Suppressor macrophage treated with lipopolysaccharide for 4 hours (primary cell): ENCODE results near the gene FBXL13.
"Not testable (repeated sequence)": the region's sequence is repeated elsewhere in the genome, so short reads cannot be mapped to it uniquely, and the experiment has no call there.

Experiments used
- DNase-seq: peaks from one replicate; pipeline ENCODE4 v3.0.0-alpha.2; 2020

Gene FBXL13

DNA sequence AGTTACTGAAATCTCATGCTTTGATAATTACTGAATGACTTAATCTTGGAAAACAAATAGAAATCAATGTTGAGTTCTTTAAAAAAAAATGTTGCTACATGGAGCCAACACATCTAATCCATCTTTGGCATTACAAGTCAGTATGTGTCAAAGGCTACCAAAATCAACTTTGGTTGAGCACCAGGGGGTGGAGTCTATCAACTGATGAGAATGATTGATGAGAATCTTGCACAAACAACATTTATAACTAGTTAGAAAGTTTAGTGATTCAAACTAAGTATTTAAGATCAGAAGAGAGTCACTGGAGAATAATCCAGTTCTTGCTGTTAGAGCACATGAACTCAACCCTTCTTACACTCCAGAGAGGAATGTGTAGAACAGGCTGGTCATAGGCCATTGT lies 232.3 kb downstream of the FBXL13 start:
- no peak for DNase-seq

DNA sequence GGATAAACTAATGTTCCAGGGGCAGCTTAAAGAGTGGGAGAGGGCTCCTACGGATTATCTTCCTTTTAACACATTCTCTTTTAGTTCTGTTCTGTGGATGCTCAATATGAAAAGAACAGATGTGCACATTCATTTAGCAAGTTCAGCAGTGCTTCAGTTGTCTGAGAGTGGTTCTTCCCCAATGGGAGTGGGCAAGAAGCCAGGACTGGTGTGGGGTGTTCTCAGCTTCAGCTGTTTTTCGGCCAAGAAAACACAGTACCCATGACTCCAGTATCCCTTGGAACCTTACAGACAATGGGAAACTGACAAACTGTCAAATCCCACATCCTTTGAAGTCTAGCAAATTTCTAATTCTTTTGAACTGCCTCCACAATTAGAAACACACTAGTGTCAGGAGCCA lies 233.3 kb downstream of the FBXL13 start:
- DNase-seq = peak; percentile 13

DNA sequence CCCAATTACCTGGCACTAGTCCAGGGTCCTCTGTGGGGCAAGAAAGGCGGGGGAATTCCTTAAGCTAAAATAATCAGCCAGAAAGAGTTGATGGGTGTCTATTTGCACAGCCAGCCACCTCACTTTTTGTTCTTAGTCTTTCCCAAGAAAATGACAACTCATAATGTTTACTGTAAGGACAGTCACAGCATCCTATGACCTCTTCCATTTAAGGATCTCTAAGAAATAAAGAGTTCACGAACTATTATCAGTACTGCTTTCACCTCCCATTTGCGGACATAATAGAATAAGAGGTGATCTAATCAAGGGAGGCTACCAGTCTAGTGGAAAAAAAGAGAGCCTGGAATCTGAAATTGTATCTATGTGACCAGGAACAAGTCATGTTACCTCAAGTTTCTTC lies 234.2 kb downstream of the FBXL13 start:
- peak; percentile 47 for DNase-seq

DNA sequence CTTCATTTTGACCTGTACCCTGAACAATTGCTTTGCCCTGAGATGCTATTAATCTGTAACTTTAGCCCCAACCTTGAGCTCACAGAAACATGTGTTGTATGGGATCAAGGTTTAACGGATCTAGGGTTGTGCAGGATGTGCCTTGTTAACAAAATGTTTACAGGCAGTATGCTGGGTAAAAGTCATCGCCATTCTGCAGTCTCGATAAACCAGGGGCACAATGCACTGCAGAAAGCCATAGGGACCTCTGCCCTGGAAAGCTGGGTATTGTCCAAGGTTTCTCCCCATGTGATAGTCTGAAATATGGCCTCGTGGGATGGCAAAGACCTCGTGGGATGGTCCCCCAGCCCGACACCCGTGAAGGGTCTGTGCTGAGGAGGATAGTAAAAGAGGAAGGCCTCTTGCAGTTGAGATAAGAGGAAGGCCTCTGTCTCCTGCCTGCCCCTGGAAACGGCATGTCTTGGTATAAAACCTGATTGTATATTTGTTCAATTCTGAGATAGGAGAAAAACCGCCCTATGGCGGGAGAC lies 236.0 kb downstream of the FBXL13 start:
- not testable (repeated sequence) for DNase-seq

DNA sequence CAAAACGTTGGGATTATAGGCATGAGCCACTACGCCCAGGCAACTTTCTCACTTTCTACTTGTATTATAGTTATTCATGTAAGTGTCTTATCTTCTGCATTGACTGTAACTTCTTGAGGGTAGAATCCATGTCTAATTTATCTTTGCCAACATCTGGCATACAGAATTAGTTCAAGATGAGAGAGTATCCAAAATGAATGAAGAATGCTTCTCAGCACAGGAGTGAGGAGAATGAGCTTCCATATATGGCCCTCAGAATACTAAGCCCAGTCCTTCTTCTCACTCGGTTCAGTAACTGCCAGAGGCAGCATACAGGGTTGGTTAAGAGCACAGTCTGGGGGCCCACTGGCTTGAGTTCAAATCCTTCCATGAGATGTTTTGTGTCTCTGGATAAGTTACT lies 236.8 kb downstream of the FBXL13 start:
- no peak for DNase-seq

DNA sequence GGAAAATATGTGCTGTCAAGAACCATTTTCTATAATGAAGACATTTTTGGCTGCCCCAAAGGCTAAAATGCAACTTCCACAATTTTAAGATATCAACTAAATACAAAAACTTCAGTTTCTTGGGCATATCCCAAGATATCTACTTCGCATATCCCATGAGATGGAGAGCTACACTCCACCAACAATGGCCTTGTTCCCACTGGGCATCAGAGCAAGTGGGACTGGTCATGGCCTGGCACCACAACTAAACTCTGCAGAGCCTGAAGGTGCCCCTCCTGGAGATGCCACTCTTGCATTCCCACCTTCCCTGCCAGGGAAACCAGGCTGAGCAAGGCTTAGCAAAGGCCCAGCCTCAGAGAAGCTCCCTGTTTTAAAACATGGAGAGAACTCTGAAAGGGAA lies 237.6 kb downstream of the FBXL13 start:
- DNase-seq = no peak

DNA sequence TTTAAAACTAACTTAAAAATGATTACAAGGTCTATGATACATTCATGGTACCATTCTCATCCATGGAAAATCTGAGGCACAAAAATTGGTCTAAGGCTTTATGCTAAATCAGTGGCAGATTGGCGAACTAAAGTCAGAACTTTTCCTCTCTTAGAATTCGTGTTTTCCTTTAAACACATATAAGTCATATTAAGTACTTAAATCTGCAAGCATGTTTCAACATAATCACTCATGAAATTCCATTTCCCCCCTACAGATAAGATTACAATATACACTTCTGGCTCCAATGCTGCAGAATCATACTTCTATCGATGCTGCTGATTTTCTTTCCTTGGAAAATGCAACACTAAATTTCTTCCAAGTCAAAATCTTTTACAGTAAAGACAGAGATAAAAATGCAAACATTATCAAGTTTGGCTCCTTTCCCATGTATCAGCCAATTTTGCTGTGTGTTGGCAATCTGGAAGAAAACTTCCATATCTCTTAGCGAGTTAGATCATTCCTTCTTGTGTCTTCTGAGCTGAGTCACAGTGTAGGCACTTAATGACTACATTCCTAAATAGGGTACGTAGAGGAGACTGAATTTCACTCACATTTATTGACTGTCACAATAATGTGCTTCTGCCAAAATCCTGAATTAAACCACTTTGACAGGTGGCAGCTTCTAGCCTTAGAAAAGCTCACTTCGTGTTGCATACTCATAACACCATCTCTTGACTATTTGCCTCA lies 238.2 kb downstream of the FBXL13 start:
- DNase-seq = peak; percentile 31

DNA sequence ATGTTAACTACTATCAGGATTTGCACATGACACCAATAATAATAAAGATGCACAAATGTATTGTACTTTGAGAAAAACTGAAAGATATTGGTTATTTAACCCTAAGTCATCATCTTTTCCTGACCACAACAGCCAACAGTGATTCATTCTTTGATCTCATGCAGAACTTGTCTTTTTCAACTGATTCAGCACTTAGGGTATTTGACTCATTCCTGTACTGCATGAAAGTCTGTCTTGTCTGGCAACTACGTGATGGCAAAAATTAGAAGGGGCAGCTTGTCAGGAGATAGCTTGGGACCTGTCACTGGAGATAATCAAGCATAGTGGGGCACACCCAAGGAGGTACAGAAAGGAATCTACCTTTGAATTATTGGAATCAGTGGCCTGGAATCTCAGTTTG lies 239.6 kb downstream of the FBXL13 start:
- peak; percentile 76 for DNase-seq

DNA sequence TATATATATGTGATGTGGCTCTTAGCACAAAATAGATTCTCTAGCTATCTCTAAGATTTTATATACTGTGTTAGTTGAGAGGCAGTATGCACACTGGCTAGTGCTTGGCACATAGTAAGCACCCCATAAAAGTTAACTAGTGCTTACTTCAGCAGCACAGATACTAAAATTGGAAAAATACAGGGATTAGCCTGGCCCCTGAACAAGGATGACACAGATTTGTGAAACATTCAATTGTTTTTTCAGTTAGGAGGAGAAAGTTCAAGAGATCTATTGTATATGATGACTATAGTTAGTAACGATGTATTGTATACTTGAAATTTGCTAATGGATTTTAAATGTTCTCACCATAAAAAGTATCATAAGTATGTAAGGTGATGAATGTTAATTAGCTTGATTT lies 240.1 kb downstream of the FBXL13 start:
- DNase-seq = no peak

DNA sequence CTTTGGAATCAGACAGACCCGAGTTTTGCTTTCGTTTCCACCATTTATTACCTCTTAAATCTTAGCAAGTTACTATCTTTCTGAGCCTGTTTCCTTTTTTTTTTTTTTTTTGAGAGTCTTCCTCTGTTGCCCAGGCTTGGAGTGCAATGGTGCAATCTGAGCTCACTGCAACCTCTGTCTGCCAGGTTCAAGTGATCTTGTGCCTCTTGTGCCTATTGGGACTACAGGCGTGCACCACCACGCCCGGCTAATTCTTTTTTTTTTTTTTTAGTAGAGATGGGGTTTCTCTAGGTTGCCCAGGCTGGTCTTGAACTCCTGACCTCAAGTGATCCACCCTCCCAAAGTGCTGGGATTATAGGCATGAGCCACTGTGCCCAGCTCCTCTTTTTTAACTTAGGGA lies 241.3 kb downstream of the FBXL13 start:
- no peak for DNase-seq

DNA sequence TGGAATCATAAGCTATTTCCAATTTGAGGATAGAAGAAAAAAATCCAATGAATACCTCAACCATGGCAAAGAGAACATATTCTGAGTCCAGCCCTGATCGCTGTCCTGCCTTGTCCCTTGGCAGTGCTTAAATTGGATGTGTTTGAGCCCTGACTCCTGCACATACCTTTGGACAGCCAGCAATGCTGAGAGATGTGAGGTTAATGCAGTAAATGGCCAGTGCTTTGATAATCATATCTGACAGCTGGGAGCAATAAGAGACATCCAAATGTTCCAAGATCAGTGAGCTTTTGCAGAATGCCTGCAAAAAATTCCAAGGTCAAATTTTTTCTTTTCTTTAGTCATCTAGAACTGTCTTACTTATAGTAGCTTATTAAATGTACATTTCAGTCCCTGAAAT lies 241.9 kb downstream of the FBXL13 start:
- no peak for DNase-seq

DNA sequence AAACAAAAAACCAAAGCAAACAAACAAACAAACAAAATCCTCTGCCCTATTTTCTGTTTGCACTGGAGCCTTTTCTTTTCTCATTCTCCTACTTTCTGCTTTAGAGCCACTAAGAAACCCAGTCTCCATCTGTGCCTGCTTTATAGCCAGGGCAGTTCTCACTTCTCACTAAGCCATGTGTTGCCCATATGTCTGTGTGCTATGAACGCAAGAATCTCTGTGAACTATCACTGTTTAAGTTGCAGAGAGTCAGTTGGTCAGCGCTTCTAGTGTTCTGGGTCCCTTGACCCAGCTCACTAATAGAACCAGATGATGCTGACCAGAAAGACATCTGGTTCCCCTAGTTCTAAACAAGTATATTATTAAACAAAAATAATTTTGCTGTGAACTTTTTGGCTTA lies 244.4 kb downstream of the FBXL13 start:
- no peak for DNase-seq

DNA sequence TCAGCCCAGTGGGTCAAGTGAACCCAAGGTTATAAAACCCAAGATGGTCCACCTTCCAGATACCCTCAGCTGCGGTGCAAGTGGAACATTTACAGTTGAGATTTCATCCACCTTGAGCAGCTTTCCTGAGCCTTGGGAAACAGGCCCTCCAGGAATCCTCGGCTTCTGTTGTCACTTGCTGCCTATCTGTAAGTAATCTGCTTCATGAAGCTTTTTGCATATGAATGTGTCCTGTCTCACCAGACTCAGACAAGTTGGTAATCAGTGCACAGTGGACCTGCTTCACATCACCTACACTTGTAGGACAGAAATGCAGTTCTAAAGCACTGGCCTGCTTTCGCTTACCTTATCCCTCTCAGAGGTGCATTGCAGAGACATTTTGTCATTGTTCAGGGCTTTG lies 245.5 kb downstream of the FBXL13 start:
- no peak for DNase-seq

DNA sequence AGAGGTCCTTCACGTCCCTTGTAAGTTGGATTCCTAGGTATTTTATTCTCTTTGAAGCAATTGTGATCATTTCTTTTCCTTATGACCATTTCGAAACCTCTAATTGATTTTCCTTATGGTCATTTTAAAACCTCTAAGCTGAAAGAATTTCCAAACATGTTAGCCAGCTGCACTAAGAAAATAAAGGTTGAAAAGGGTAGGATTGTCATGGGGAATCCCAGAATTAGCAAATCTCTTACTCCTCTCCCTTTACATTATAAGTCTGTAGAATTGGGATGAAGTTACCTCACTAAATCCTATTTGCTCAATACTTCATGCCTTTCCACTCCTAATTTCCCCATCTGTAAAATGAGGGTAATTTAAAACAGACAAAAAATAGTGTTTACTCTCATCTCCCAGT lies 246.3 kb downstream of the FBXL13 start:
- DNase-seq = peak; percentile 32

DNA sequence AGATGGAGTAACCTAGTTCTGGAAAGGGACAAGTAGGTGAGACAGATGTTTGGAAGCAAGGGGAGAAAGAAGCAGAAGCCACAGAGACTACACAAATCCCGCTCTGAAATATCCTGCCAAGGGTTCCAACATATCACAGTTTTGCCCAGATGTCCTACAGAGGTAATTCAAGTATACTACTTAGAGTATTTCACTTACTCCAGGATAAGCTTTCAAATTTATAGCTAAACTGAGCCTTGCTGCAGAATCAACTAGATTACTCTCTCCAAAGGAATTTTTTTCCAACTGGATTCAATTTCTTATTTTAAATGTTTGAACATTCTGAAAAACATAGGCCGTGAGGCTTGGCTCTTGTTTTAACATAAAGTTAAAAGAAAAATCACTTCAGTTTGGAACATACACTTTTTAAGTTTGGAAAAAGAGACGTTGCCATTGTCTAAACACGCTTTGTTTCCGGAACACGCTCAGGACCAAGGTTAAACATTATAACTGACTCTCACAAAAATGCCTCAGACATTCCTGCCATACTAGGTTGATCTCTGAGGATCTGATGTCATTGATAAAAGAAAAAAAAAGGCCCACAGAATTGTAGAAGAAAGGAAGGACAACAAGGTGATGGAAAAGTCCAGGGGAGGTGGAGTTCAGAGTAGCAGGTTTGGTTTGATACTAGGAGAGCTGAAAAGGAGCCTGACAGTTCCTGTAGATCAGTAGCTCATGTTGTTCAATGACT lies 251.0 kb downstream of the FBXL13 start:
- DNase-seq = no peak

DNA sequence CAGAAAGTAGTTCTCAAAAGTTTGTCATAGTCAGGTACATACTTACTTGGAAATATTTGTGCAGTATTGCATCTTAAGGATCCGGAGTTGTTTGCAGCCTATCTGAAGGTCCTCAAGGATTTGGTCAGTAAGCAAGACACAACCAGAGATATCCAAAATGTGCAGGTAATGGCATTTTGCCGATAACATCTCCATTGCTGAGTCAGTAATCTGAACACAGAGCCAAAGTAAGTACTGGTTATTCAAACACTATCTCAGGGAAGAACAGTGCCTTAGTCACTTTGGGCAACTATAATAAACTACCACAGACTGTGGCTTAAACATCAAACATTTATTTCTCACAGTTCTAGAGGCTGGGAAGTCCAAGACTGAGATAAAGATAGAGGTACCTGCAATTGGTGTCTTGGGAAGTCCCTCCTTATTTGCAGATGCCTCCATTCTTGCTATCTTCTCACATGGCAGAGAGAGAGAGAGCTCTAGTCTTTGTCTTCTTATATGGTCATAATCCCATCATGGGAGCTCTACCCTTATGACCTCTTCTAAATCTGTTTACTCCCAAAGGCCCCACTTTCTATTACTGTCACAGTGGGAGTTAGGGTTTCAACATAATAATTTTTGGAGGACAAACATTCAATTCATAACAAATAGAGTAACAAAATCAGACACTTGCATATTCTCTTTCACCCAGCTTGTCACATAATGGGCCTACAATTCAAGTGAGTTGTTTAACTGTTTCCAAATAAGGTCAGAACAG lies 252.4 kb downstream of the FBXL13 start:
- DNase-seq = no peak

DNA sequence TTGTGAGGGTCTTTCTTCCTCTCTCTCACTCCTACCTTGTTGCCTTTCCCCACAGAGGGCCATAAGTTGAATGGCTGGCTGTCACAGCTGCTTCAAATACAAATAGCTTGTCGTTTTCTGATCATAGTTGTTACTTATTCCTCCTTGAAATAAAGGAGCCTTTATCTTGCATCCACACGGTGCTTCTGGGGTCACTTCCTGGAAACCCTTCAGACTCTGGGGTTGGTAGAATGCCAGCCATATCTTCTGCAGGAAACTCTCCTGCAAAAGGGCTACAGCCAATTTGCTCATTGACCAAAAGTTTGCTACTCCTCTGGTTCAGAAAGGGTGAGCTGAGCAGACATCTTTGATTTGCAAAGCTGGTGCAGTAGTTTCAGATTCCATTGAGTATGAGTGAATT lies 255.4 kb downstream of the FBXL13 start:
- DNase-seq = no peak

DNA sequence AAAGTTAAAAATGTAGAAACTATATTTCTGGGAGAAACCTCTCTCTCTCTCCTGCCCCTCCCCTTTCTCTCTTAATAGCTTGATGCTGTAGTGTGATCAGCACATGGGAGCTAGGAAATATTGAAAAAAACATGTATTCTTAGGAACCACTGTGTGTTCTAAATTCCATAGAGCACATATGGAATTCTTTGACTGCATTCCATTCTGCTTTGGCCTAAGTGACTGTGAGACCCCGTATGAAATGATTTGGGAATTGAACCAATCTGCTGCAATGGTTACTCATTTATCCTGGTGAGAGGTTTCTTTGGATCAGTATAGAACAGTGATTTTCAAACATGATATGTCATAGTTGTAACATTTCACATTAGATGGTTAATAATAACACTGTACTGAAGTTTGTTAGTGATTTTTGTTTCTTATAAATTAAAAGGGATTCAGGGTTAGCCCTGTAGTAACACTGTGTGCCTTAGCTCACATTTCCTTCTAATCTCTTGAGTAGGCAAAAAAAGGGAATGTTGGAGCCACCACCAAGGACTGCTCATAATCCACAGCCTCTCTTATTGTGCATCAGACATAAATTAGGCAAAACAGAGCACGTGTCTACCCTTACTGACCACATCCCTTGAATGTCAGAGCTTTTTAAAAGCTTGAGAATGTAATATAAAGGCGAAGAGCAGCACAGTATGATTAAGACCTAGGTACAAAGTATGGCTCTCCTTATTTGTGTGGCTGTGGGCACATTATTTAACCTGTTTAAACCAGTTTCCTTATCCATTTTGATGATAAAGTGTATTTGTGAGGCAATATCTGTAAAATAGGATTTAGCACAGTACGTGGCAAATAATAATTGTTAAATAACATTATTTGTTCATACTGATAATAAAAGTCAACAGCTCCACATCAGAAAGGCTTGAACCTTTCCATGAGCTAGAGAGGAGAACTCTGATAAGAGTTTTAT lies 256.7 kb downstream of the FBXL13 start:
- DNase-seq = no peak

DNA sequence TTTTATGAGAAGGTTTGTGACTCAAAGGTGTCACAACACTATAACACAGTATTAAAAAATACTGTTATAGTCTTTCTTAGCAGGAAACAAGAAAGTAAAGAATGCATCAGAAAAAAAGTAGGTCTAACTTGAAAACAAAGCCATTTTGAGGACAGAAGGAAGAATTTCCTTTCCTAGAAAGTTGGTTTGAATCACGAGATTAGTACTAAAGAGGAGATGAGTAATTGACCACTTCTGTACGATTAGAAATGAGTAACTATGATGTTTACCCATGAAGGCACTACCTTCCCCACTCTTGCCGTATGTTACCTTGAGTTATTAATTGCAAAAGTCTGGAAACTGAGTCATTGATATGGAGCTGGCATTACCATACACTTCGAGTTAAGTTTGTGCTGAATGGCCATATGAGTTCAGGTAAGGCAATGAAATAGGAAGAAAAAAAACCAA lies 260.5 kb downstream of the FBXL13 start:
- no peak for DNase-seq

DNA sequence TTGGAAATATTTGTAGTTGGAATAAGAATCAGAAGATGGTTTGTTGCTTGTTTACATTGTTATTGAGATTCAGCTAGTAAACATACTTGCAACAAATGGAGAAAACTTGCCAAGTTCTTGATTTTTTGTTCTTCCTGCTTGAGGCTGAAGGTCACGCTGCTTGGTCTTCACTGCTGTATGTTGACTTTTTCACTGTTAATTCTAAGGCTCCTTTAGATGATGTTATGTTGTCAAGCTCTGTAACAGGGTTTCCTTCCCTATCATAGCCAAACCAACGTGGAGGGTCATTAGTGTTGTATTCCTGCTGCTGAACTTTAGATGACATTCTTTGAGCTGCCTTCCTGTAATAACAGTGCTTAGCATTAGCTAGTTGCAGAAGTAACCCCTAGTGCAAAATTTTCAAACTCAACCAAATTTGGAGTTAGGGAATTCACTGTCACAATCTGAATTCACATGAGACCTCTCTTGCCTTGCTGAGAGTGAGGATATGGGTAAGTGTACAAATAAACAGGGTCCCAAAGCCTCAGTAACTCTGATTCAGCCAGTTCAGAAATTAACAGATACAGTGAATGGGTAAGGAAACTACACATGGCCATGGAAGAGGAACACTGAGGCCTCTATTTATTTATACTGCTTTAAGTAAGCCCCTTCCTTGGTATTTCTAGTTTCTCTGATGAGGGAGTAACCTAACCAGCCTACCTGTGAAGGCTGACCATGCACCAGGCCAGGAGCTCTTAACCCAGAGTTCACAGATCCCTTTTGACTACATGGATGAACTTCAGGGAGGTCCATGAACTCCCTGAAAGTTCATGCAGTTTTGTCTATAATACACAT lies 261.2 kb downstream of the FBXL13 start:
- DNase-seq = no peak

DNA sequence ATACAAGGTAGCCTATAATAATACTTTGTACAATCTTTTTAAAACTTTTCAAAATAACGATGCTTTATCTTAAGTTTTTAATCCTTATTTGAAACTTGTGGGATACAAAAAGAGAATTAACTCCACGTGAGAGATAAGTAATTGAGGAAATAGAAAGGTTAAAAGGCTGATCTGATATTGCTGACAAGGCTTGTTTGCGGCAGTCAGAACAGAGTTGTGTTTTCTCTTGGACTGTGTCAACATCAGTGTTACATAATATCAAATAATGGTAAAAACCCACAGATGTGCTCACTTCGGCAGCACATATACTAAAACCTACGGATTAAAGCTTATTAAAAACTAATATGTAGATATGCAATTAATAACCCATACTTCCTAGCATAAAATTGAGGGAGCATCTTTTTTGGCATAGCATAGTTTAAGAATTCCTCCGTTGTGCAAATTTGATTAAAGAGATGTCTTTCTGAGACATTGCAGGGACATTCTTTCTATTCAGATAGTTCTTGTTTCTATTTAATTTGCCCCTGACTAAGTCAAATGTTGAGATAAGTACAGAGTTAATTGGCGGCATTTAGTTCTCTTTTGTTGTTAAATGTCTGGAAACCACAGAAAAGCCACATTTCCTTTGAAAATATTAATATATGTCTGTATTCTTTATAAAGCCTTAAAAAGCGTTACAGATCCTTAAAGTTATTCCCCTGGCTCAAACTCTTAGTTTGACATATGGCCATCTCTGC lies 262.5 kb downstream of the FBXL13 start:
- DNase-seq = peak; percentile 34
